ENCODE results near the gene LEMD1.
"Not testable (repeated sequence)": the region's sequence is repeated elsewhere in the genome, so short reads cannot be mapped to it uniquely, and the experiment has no call there.

Gene LEMD1

DNA sequence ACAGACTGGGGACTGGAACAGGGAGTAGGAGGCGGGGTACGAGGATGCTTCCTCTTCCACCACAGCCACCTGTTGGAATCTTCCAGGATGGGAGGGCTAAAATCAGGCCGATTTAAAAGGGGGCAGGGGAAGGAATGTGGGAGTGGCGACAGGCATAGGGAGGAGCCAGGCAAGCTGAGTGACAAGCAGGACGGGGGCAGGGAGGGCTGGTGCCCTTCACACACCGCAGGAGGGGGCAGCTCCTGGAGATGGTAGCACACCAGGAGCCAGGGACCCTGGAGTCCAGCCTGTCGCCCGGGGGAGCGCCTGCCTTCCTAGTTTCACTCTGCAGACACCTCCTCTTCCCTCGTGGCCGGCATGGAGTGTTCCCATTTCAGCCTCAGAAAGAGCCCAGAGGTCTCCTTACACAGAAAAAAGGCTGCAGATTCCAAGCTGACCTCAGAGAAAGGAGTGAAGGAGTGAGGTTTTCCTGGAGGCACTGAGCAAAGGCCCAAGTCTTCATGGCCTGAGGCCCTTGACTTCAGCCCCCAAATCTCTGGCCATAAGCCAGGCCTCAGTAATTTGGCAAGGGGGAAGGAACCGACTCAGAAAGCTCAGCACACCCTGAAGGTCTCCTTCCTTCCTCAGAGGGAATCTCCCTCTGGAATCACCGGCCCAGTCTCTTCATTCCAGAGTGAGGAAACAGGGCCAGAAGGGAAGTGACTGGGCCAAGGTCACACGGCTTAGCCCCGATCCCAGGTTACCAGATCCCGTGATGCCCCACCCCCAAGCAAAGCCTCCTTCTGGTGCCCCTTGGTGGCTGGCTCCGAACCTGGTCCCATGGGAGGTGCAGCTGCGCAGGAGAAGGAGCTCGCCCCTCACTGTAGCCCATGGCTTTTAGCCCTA, 25.8 kb upstream of the LEMD1 start:
- in situ Hi-C loops (cut with MboI; ENCODE audit: low sequenced_read_pairs) = no loop called here

GRCh38 chr1:205446828-205447227, 25.0 kb upstream of the LEMD1 start:
- in situ Hi-C loops (cut with MboI; ENCODE audit: low sequenced_read_pairs) = no loop called here

- in situ Hi-C loops (cut with MboI; ENCODE audit: low sequenced_read_pairs) = no loop called here
Measured at GRCh38 chr1:205445646-205445935, 23.7 kb upstream of the LEMD1 start.

DNA sequence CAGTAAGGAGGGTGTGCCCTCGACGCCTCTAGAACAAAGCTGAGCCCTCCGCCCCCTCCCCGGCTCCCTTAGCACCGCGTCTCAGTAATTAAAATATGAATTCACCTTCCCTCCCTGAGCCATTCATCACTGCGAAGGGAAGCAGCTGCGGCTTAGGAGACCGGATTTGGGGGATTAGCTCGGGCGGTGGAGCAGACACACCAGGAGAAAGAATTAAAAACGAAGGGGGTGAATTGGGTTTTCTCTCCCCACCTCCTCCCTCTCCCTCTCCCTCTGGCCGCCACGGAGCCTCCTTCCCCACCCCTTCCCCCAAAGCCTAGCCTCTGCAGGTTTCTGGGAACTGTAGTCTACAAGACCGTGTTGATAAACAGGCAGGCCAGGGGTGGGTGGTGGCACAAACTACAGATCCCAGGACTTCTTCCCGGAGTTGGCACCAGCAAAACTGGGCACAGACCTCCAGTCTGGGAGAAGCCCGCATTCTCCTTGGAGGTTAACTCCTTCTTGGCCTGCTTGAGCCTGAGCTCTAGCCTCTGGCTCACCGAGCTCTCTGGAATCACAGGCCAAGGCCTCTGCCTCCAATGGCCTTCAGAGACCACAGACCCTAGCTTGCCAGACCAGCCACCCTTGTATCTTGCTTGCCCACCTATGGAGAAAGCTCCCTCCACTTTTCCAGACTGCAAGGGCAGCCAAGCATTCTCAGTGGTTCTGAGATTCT, 23.2 kb upstream of the LEMD1 start:
- in situ Hi-C loops (cut with MboI; ENCODE audit: low sequenced_read_pairs) = no loop called here

DNA sequence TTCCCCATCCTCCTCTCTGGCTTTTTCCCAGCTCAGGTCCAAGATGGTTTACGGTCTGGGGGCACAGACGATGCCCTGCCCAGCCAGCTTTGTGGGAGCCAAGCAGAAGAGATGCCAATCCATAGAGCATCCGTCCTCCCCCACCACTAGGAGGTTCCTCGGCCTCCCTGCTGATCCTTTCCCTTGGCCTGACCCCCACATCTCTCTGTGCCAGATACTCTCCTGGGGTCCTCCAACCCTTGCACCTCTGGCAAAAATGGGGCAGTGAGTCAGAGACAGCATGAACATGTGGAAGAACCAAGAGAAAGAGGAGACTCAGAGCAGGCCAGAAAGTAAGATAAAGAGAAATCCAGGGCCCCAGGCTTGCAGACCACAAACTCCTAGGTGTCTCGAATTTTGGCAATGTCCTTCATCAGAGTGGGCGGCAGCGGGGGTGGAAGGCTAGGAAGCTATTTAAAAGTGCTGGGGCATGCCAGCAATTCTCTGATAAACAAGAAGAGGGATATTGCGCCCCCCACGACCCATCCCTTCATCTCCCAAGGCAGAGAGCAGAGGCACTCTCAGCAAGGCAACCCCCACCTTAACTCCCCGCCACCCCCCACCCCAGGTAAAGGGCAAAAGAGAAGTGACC, 22.6 kb upstream of the LEMD1 start:
- in situ Hi-C loops (cut with MboI; ENCODE audit: low sequenced_read_pairs) = no loop called here

DNA sequence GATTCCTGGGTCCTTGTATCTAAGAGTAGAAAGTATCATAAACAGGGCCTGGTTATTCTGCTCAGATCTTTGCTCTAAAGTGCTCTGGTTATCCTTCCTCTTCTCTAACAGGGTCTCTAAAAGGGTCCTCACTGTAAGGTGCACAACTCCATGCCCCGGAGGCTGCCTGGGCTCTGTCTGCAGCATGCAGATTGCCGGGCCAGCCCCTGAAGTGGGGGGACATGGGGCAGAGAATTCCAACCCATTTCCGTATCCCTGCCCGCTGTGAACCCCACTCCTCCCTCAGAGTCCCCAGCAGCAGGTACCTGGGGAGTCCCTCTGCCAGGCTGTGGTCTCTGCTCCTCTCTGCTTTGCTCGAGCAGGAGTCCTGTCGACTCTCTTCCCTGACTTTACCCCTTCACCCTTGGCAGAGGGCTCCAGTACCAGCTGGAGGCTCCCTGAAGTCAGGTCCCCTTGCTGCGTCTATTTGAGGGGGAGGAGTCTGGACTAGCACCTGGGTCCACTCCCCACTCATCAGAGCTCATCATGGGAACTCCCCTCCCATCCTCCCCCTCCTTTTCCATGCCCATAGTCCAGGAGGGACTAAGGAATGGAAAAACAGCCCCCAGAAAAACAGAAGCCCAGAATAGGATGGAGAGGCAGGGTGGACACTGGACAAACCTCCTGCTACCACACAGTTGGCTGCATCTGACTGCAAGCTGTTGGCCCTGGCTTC, 21.9 kb upstream of the LEMD1 start:
- in situ Hi-C loops (cut with MboI; ENCODE audit: low sequenced_read_pairs) = no loop called here

GRCh38 chr1:205442051-205442725, 20.3 kb upstream of the LEMD1 start:
- in situ Hi-C loops (cut with MboI; ENCODE audit: low sequenced_read_pairs) = no loop called here

DNA sequence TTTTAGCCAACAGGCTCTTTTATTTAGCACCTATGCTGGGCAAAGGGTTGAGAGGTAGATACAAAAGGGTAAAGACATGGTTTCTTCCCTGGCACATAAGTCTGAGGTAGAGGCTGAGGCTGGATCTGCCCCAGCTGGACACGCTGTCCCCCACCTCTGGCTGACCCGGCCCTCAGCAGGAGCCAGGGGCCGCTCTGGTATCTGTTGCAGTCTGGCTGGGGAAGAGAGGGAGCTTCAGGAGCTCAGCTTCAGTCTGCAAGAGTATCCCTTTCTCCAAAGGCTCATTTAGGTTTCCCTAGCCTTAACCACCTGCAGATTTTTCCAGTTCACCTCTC, 19.8 kb upstream of the LEMD1 start:
- in situ Hi-C loops (cut with MboI; ENCODE audit: low sequenced_read_pairs) = no loop called here

DNA sequence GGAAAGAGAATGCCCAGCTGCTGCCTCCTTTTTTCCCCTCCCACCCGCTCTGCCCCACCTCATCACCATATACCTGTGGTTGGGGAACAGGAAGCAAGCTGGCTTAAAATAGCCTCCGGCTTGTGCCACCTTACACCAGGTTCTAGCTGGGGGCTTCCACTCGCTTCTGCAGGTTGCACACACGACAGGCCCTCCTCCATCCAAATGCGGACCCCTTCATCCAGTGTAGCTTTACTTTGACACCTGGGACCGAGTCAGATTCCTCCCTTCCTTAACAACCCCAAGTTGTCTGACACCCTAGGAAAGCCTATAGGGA, 19.4 kb upstream of the LEMD1 start:
- in situ Hi-C loops (cut with MboI; ENCODE audit: low sequenced_read_pairs) = no loop called here

DNA sequence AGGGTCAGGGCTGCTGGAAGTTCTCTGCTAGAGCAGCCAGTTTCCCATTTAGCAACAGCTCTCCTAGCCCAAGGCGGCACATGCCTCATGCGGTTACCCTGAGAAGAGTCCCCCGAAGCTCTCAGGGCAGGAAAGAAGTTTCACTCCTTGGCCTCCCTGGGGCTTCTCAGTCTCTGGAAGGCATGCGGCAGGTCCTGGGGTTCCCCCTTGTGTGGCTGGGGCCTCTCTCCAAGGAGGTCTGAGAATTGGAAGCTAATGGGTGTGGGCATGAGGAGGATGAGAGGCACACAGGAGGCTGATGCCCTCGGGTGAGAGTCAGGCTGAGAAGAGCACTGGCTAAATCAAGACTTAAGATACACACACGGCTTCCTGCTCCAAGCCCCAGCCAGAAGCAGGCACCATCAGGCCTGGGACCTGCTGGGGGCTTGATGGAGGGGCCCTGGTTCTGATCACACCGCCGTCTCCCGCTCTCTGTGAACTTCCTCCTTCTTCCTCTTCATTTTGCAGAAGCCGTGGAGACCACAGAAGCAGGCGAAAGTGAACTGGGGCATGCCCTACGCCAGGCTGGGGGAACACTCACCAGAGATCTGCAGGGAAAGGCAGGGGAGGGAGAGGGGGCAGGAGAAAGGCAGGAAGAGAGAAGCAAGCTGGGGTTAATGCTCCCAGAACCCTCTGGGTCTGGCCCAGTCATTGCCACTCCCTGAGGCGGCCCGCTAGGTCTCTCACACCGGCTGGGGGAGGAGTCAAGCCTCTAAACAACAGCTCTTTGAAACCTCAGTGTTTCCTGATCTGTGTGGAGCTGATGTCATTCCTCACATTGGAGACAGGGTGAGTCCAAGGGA, 18.8 kb upstream of the LEMD1 start:
- in situ Hi-C loops (cut with MboI; ENCODE audit: low sequenced_read_pairs) = no loop called here

GRCh38 chr1:205440121-205440475, 18.2 kb upstream of the LEMD1 start:
- in situ Hi-C loops (cut with MboI; ENCODE audit: low sequenced_read_pairs) = no loop called here

DNA sequence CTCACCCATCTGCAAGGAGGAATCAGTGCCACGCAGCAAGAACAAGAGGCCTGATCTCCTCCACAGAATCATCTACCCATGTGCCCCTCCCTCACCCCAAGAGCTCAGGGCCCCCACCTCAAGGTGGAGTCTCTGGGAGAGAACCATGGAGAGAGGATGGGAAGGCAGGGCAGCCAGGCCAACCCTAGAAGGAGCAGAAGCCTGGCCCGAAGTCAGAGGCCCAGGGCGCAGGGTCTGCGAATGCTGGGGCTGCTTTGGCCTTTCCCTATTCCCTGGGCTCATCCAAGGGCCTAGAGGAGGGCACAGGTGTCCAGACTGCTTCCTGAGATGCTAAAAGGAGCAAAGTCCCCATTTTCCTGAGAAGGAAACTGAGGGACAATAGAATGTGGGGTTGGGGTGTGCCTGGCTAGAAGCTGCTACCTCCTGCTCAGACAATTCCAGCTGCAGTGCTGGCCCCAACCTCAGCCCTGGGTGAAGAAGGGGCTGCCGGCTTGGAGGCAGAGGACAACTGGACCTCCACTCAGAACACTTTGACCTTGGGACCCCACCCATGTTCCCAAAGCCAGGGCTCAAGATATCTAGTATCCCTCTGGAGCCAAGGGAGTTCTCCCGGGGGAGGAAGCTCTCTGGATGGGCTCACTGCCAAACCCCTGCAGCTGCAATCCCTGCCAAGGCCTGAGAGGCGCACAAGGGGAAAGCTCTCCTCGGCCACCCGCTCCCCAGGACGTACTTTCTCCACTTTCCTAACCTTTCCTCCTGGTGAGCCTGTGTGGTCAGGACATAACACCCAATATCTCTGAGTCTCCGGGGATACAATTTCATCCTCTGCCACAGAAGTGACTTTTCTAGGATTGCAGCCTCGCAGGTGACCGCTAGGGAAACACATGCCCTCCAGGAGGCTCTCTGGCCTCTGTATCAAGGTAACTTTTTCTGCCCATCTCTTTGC, 16.6 kb upstream of the LEMD1 start:
- in situ Hi-C loops (cut with MboI; ENCODE audit: low sequenced_read_pairs) = no loop called here

DNA sequence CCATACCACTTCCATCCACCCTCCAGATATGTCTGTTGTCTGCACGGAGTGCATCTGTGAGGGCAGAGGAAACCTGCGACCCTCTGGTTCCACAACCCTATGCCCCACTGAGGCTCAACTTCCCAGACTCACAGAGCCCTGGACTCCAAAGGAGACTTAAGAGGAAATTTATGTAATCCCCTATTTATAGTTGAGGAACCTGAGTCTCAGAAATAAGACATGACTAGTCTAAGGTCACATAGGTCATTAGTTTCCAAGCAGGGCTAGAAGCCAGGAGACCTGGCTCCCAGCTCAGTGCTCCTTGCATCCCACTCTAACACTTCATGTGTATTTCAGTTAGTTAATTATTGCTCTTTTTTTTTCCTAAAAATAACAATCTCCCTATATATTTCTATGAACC, 15.7 kb upstream of the LEMD1 start:
- in situ Hi-C loops (cut with MboI; ENCODE audit: low sequenced_read_pairs) = no loop called here

- in situ Hi-C loops (cut with MboI; ENCODE audit: low sequenced_read_pairs) = no loop called here
Measured at GRCh38 chr1:205436776-205437410, 15.0 kb upstream of the LEMD1 start.

GRCh38 chr1:205435578-205436573, 14.0 kb upstream of the LEMD1 start:
- in situ Hi-C loops (cut with MboI; ENCODE audit: low sequenced_read_pairs) = no loop called here

DNA sequence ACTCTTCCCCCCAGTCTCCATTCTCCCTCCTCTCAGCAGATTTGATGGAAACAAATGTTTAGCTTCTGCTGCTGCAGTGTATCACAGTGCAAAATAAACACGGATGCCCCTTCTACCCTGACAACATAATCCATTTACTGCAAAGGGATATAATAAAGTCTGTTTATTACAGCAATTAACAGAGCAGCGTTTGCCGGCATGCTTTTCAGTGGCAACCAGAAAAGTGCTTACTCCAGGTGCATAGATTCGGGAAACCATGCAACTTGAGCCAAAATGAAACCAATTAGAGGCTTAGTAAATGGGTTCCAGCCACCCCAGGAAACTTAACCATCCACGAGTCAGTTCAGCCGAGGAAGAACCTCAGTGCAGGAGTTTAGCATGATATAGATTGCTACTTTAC, 12.9 kb upstream of the LEMD1 start:
- in situ Hi-C loops (cut with MboI; ENCODE audit: low sequenced_read_pairs) = no loop called here

DNA sequence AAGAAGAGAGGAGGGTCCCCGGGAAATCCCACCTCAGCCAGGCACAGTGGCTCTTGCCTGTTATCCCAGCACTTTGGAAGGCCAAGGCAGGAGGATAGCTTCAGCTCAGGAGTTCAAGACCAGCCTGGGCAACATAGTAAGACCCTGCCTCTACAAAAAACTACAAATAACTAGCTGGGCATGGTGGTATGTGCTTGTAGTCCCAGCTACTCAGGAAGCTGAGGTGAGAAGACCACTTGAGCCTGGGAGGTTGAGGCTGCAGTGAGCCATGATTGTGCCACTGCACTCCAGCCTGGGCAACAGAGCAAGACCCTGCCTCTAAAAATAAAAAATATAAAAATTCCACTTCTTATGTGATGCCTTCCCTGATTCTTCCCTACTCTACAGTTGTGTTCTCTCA, 10.8 kb upstream of the LEMD1 start:
- in situ Hi-C loops (cut with MboI; ENCODE audit: low sequenced_read_pairs) = not testable (repeated sequence)

DNA sequence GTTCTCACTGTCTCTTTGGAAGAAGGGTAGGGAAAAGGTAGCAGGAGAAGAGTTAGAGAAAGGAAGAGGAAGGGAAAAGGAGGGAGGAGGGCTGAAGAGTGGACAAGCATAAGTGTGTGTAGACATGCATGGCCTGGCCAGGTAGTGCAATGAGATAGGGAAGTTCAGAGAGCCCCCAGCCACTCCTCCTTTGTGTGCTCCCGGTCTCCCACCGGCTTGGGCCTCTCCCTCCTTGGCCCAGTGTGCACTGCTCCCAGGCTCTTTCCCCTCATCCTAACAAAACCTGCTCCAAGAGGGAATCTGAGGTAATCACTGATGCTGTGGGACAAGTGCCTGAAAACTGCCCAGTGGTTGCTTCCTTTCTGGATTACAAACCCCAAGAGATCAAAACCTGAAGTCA, 10.3 kb upstream of the LEMD1 start:
- in situ Hi-C loops (cut with MboI; ENCODE audit: low sequenced_read_pairs) = no loop called here
